ENCODE data around the gene GRIN1. TPM values are rescaled to one million over a fixed set of nuclear protein-coding genes. Genes with fewer than 3 reads are reported as not detected.

Gene GRIN1
- total and polyA plus RNA-seq, 12 donors, result not detected

- H3K9me3 ChIP-seq, result no peaks in the 10 kb centered on the region
- ATAC-seq, result no peak
- H3K4me1 ChIP-seq, result peaks cover 0 to 7% (median 5%) of the 10 kb centered on the region in 9 donors
- TF ChIP-seq, protein P1, sequence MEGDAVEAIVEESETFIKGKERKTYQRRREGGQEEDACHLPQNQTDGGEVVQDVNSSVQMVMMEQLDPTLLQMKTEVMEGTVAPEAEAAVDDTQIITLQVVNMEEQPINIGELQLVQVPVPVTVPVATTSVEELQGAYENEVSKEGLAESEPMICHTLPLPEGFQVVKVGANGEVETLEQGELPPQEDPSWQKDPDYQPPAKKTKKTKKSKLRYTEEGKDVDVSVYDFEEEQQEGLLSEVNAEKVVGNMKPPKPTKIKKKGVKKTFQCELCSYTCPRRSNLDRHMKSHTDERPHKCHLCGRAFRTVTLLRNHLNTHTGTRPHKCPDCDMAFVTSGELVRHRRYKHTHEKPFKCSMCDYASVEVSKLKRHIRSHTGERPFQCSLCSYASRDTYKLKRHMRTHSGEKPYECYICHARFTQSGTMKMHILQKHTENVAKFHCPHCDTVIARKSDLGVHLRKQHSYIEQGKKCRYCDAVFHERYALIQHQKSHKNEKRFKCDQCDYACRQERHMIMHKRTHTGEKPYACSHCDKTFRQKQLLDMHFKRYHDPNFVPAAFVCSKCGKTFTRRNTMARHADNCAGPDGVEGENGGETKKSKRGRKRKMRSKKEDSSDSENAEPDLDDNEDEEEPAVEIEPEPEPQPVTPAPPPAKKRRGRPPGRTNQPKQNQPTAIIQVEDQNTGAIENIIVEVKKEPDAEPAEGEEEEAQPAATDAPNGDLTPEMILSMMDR (IDR thresholded peaks at IDR 0.05), result no peak
- H3K4me3 ChIP-seq, result no peak overlapping the region
- DNase-seq, result no peak
- H3K36me3 ChIP-seq, result no peaks in the 10 kb centered on the region
- no peak overlapping the region for H3K27ac ChIP-seq
- peaks cover 52 to 91% (median 85%) of the 10 kb centered on the region in 7 donors for H3K27me3 ChIP-seq
- 52 to 53% methylated on average over 26 of the region's 26 CpGs for WGBS, 2 donors
- intact Hi-C loops (cut with DNase I), result loop anchor here in 1 of 10 donors (5.0 kb wide), 1 partner anchor 37 kb away; no protein-coding TSS in a partner anchor
These were observed 1.4 kb downstream of the GRIN1 start for GRCh38 chr9:137140151-137141012.

DNA sequence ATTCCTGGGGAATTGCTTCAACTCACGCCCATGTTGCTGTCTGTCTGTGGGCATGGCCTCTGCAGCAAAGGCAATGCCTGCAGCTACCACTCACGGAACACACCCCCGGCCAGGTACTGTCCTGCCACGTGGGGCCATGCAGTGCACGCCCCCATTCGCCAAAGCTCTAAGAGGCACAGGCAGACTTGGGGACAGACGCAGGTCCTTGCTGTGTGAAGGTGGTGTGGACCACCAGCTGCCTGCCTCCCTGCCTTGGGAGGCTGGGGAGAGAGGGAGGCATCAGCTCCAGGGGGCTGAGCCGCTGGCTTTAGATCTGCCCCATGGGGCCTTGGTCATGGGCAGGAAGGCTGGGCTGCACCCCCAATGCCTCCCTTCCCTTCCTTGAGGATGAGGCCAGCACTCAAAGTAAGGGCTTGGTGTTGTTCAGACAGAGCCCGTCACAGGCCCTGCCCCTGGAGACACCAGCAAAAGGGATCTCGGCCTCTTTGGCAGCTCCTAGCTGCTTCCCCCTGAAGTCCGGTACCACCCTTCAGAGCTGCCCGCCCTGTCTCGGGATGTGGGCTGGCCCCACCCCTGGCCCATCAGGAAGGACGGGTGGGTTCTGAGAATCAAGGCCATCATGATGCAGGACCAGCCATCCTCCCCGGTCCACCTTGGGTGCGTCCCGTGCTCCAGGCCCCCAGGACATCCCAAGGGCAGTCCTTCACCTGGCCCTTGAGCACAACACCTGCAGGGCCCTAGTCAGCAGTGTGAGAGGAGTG lies 2.3 kb downstream of the GRIN1 start:
- TF ChIP-seq, protein P1 (IDR thresholded peaks at IDR 0.05), result no peak
- DNase-seq, result no peak
- WGBS, 2 donors, result 71 to 73% methylated on average over 17 of the region's 17 CpGs
- ATAC-seq, result peak in 1 of 8 donors; percentile 18
- H3K9me3 ChIP-seq, result no peaks in the 10 kb centered on the region
- H3K27ac ChIP-seq, result no peak overlapping the region
- intact Hi-C loops (cut with DNase I), result loop anchor here in 1 of 10 donors (5.0 kb wide), 1 partner anchor 36 kb away; no protein-coding TSS in a partner anchor
- H3K4me3 ChIP-seq, result no peak overlapping the region
- no peaks in the 10 kb centered on the region for H3K36me3 ChIP-seq
- H3K4me1 ChIP-seq, result peaks cover 0 to 7% (median 5%) of the 10 kb centered on the region in 9 donors
- H3K27me3 ChIP-seq, result peaks cover 45 to 89% (median 85%) of the 10 kb centered on the region in 7 donors

- Histone ChIP-seq H3K4me3 (no peak overlapping the region), H3K4me1 (peaks cover 0 to 7% (median 5%) of the 10 kb centered on the region in 9 donors), H3K36me3 (no peaks in the 10 kb centered on the region), H3K27me3 (peaks cover 39 to 88% (median 84%) of the 10 kb centered on the region in 7 donors), H3K9me3 (no peaks in the 10 kb centered on the region), H3K27ac (no peak overlapping the region)
- DNase-seq, result no peak
- TF ChIP-seq, protein P1 (IDR thresholded peaks at IDR 0.05), result no peak
- no peak for ATAC-seq
- intact Hi-C loops (cut with DNase I), result loop anchor here in 1 of 10 donors (5.0 kb wide), 1 partner anchor 35 kb away; no protein-coding TSS in a partner anchor
- 73 to 78% methylated on average over 24 of the region's 24 CpGs for WGBS, 2 donors
These were observed 3.3 kb downstream of the GRIN1 start for GRCh38 chr9:137141976-137142936.
